HG02759 (cell line): ENCODE results near the gene AIF1.
"Not testable (repeated sequence)": the region's sequence is repeated elsewhere in the genome, so short reads cannot be mapped to it uniquely, and the experiment has no call there.

Experiments
- ATAC-seq: cut with Tn5 transposase; IDR thresholded peaks from one replicate; pipeline ENCODE4 v1.9.1; 2021; ENCODE audit warnings: mild to moderate bottlenecking, moderate library complexity; ENCODE audit not compliant: unreplicated experiment

The AIF1 gene

DNA sequence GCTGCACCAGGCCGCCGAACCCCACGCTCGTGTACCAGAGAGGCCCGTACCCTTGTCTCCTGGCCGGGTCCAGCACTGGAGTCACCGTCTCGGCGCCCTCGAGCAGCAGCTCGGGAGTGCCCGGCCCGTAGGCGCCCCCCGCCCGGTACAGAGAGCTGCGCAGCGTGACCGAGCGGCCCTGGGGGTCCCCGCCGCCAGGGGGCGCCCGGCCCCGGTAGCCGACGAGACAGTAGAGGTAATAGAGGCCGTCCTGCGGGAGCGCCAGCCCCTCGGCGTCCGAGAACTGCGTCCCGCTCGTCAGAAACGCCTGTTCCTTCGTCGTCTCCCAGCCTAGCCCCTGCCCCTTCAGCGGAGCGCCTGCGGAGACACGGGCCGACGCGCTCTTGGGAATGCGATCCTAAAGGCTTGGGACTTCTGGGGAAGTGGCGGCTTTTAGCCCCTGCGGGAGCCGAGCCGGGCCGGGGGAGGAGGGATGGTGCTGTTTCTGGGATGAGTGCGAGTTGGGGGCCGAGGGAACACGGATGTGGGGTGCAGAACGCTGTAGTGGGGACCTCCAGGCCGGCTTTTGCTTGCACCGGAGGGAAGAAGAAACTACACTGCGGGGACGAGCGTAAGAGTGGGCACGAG, 34.1 kb upstream of the AIF1 start:
- ATAC-seq: peak; percentile 73

DNA sequence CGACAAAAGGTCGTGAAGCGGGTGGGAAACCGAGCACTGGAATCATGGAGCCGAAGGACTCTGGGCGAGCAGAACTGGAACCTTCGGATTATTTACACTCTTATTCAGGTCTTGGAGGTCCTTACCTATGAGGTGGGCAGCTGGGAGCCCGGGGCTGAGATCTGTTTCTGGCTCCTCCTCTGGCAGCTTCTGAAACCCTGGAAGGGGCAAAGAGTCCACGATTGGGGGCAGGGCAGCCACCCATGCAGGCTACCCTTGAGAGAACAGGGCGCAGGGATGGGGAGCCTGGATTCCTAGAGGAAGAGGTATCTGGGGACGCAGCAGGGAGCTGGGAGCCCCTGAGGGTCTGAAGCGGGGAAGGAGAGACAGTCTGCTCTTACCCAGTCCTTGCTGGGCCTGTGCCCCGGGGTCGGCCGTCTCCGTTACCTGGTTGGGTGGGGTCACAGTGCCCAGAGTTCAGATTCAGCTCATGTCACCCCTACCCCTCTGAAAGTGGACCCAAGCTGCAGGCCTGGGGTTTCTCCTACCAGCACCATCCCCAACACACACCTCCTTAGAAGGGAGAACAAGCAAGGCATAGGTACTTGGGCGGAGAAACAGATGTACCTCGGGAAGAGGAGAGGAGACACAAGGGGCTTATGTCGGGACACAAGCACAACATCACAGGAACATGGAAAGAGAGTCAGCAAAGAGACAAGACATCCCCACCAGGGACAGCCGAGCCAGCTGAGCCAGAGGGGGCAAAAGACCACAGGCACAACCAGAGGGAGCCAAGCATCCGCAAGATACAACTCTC, 33.4 kb upstream of the AIF1 start:
- no peak for ATAC-seq

DNA sequence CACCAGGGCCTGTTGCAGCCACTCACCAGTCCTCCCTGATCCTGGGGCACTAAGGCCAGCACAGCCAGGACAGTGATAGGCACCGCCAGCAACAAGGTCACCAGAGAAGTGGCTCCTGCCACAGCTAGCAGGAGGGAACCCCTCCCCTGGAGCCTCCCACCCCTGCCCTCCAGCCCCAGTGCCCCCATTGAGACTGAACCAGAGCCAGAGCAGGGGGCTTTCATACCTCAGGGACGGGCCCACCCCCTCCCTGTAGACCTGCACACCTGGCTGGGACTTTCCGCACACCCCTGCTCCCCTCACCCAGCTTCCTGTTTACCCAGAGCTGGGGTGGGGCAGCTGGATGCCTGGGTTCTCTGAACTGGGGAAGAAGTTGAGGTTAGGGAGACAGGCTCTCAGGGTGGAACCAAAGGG, 32.8 kb upstream of the AIF1 start, which contains the start of gene LTB:
TSS of gene LTB (minus strand) at position 195 of the 414 bp plus-strand sequence. CDS start at position 188, 7 bp downstream.
- no peak for ATAC-seq

DNA sequence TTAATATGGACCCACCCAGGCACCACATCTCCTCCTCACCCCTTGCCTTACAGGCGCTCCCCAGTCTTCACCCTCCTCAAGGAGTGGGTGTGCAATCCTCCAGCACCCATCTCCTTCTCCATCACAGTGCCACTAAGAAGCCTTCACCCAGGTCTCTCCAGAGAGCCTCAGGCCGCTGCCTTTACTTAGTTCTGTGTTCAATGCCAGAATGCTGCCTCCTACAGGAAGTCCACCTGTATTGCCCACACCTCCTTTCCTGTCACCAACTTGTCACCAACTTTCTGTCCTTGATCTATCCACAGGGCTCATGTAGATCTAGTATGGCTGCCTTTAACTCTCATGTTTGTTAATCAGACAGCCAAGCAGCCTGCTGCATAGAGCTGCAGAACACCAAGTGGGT, 29.5 kb upstream of the AIF1 start:
- no peak for ATAC-seq

DNA sequence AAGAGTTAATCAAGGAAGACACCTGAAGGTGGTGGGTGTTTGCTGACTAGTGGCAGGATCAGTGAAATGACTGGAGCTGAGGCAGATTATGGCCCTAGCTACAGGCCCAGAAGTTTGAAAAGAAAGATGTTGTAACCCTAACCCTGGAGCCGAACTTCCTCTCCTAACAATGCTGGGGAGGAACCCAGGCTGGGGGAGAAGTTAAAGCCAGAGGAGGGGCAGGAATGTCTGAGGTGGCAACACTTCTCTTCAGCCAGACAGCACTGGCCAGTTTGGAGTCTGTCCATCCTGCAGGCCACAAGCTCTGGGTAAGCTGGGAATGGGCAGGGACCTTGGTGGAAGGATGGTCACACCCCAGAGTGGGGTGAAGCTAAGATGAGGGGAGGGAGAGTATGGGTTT, 29.0 kb upstream of the AIF1 start, which contains the start of gene LST1:
TSS of gene LST1 (plus strand) at position 270 of the 400 bp plus-strand sequence. CDS start 1,023 bp downstream, outside the sequence.
- ATAC-seq: no peak

DNA sequence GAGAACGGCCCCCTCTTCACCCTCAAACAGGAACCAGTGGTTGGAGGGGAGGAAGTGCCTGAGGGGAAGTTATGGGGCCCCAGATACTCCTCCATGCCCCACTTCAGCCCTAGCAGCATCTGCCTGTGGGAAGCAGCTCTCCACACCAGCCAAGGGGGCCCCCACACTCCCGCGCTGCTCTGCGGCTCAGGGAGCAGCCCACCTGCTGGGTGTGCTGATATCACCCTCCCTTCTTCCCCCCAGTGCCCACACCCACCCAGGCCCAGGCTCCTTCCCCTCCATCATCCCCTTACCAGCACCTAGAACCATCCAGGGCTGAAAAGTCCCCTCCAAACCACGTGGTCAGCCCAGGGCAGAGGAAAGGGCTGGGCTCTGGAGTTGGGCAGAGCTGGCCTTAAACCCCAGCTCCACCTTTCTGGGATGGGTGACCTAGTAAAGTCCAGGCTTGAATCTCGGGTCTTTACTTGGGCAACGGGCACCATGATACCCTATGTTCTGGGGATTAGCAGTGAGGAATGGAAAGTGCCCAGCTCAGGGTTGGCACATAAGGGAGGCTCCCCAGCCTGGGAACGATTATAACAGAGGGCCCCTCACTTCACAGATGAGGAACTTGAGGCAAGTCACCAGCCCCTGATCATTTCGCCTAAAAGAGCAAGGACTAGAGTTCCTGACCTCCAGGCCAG, 28.3 kb upstream of the AIF1 start:
- ATAC-seq: no peak

DNA sequence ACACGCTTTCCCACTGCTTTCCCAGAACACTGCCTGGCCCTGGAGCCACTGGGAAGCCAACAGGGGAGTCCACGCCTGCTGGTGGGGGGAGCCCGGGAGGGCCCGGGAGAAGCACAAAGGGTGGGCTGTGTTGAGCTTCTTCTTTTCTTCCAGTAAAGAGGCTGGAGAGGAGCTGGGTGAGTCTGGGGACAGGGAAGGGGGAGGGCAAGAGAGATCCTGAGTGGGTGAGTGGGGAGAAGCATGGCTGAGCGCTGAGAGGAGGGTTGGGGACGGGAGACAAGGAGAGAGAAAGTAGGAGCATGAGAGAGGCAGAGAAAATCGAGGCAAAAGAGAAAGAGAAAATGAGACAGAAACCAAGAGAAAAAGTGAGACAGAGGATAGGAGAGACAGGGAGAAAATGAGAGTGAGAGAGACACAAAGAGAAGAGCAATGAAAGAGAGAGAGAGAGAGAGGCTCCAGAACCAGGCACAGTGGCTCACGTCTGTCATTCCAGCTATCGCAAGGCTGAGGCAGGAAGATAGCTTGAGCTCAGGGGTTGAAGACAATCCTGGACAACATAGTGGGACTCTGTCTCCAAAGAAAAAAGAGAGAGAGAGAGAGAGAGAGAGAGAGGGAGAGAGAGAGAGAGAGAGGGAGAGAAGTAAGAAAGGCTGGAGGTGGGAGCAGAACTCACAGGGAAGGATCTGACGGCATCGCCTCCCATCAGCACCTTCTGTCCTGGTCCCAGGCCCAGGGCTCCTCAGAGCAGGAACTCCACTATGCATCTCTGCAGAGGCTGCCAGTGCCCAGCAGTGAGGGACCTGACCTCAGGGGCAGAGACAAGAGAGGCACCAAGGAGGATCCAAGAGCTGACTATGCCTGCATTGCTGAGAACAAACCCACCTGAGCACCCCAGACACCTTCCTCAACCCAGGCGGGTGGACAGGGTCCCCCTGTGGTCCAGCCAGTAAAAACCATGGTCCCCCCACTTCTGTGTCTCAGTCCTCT, 26.9 kb upstream of the AIF1 start:
- no peak for ATAC-seq

DNA sequence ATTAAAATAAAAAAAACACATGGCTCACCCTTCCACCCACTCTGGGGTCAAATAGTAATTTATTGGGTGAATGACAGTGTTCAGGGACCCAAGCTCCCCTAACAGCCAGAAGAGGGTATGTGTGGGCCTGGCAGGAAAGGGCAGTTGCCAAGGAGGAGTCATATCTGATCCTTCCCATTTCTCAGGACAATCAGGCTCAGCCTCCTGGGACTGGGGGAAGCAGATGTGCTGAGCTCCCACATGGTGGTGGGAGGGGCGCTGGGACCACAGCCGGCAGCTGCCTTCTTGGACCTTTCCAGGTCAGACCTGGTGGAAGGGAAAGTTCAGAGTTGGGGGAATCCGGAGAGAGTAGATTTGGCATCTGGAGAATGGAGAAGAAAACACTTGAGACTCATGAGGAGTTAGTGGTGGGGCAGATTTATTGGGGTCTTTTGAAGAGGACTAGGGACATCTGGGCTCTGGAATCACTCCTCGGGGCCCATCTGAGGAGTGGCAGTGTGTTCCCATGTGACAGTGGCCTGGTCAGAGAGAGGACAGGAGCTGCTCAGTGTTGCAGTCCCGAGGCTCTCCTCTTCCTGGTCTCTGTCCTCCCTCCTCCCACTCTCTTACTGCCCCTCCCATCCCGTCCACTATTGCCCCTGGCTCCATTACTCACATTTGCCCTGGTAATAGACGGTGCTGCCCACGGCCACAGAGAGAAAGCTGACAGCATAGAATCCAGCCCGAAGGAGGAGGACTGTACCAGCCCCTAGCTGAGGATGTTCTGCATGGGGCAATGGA, 26.0 kb upstream of the AIF1 start:
- ATAC-seq: no peak

DNA sequence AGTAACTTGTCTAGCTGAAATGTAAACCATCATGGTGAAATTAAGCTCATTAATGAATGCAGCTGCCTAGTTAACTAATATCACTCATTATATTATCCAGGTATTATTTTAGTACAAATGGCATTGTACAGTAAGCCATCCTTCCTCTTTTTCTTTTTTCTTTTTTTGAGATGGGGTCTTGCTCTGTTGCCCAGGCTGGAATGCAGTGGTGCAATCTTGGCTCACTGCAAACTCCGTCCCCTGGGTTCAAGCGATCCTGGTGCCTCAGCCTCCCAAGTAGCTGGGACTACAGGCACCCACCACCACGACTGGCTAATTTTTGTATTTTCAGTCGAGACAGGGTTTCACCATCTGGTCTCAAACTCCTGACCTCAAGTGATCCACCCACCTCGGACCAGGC, 24.3 kb upstream of the AIF1 start:
- ATAC-seq: not testable (repeated sequence)

DNA sequence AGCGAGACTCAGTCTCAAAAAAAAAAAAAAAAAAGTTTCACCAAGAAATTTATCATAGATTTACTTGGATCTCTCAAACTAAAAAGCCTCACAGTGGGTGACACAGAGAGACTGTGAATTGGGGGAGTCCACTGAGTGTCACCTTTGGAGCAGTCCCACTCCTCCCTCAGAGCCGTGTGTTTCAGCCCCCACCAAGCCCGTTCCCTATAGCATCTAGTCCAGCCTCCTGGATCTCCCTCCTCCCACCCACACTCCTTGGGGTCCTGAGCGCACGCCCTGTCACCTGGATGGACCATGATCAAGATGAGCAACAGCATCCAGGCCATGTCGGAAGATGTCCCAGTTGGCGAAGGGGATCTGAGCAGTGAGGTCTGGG, 22.6 kb upstream of the AIF1 start:
- no peak for ATAC-seq

DNA sequence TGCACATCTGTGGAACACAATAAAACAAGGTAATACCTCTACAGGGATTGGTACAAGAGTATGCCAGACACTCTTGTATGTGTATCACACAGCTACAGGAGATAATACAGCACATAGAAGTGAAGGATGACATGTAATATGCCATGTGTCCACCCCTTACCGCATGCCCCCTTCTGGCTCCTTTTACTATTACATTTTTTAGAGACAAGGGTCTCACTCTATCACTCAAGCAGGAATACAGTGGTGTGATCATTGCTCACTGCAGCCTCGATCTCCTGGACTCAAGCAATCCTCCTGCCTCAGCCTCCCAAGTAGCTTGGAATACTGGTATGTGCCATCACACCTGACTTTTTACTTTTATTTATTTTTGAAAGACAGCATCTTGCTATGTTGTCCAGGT, 18.0 kb upstream of the AIF1 start:
- no peak for ATAC-seq

DNA sequence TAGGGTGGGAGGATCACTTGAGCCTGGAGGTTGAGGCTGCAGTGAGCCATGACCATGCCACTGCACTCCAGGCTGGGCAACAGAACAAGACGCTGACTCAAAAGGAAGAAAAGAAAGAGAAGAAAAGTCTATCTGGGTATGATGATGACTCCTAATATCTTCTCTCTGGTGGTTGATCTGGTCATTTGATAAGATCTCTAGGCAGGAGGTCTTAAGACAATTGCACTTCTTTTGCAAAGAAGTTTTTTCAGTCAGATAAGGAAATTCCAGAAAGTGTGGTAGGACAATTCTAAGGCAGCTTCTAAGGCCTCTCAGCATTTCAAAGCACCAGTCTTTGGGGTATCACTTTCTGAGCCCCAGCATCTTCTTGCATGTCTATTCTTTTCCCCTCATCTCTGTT, 7.7 kb upstream of the AIF1 start:
- no peak for ATAC-seq

DNA sequence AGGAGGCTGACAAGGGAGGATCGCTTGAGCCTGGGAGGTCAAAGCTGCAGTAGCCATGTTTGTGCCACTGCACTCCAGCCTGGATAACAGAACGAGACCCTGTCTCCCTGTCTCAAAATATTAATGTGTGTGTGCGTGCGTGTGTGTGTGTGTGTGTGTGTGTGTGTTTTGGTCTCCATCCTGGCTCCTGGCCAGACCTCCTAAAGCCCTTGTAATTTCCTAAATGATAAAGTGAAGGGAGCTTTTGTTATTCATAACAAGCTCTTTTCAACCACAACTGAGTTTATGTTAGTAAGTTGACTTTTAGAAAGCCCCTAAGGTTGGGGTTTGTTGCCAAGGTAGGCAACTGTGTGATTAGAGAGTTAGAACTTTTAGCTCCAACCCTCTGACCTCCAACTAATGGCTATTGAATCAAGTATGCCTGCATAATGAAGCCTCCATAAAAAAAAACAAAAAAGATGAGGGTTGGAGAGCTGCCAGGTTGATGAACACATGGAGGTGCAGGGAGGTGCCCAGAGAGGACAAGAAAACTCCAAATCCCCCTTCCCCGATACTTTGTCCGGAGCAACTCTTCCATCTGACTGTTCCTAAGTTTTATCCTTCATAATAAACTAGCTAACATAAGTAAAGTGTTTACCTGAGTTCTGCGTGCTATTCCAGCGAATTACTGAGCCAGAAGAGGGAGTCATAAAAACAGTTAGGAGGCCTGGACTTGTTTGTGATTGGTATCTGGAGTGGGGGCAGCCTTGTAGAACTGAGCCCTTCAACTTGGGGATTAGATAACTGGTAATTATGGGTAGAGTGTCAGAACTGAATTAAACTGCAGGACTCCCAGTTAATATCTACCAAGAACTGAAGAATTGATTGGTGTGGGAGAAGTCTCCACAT, 5.3 kb upstream of the AIF1 start:
- no peak for ATAC-seq

DNA sequence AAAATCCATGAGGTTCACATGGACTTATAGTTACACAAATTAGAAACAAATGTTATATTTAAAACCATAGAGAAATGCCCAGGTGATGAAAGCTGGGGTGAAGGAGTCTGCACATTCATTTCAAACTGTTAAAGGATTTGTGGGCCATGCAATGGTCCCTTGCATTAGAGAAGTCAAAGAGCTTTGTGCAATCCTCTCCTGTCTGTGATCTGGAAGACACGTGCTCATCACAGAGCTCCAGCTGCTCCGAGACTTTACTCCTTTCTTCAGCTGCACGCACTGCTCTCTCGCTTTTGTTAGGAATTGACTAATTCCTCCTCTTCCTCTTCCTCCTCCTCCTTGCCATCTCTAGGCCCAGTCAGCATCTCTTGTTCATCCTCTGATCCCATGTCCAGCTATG, 4.1 kb upstream of the AIF1 start:
- ATAC-seq: no peak

DNA sequence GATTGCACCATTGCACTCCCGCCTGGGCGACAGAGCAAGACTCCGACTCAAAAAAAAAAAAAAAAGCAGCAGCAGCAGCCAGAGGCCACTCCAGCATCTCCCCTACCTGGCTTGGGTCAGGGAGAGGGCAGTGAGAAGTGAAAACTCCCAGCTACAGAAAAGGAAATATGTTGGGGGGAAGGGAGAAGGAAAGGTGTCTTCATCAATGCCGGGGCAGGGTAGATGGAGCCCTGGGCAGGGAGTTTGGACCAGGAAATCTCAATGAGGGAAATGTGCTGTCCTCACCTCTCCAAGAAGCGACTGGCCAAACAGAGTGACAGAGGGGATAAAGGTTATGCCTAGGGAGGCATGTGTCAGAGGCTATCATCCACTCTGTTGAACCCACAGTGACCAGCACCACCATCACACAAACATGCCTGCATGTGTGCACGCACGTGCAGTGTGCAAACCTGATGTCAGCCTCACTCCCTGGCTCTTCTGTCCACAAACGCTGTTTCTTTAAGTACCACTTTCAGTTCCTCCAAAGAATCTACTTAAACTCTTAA, 887 bp upstream of the AIF1 start:
- no peak for ATAC-seq

DNA sequence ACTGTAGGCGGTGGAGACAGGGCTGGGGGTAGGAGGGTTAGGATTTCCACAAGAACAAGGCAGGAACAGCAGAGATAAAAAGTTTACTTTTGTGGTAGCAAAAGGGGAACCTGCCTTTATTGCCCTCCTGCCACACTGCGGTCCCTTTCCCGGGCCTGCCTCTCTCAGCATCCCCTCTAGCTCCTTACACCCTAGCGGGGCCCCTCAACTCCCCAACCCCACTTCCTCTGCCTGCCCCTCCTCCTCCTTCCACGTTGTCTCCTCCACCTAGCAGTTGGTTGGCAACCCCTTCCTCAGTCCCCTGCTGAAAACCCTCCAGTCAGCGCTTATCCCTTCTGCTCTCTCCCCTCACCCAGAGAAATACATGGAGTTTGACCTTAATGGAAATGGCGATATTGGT, 714 bp downstream of the AIF1 start:
- no peak for ATAC-seq

DNA sequence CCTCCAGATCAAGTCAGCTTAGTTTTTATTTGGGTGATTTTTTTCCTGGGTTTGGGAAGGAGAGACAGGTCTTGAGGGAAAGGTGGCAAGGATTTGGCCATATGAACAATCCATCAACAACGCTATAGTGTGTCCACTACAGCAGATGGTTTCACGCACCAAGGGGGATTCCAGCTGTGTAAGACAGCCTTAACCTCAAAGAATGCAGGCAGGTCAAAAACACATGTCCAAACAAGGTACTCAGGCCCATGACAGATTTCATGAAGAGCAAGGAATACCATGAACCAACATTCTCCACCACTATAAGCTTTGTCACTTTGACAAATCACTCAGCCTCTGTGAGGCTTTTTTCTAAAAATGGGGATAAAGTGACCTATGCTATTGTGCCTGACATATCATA, 2.0 kb downstream of the AIF1 start:
- no peak for ATAC-seq

DNA sequence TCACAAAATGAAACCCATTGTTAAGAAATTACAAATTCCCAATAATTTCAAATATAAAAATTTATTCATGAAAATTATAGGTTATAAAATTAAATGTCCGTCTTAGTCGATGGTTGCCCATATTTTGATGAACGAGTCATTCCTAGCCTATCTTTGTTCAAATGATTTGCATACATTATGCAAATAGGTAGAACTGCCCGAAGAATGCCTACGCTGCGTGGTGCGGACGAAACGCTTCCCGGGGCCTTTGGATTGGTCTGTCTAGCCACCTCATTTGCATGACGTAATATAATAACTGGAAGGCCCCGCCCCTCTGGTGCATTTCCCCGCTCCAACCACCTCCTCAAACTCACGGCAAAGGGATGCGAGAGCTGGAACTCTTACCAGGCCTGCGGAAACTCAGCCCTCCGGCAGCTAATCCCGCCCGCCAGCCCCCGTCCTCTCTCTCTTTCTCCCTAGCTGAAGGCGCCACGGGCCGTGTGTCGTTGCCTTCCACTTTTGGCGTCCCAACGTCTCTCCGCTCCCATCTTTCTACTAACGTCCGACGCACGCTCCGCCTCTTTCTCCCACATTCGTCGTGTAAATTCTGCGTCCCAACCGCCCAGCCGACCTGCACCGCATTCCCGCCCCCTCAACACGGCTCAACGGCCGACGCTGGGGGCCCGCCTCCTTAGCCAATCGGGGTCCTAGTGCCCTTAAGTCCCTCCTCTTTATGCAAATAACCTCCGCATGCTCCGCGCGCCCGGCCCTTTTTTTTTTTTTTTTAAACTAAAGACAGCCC, 5.0 kb downstream of the AIF1 start:
- ATAC-seq: peak; percentile 81
